H1 (cell line): Measurements from ENCODE around the gene ELP4. TPM values are rescaled to one million over a fixed set of nuclear protein-coding genes. Genes with fewer than 3 reads are reported as not detected.
A peak's percentile ranks its signal among the peaks of the same experiment; 100 is the strongest.

Experiments
- BCL11A ChIP-seq, 2 experiments: IDR thresholded peaks; one replicate each; pipeline ENCODE4 v1.6.1; 2011; ENCODE audit warnings: low read depth in 2 of 2, low read length in 2 of 2, mild to moderate bottlenecking in 2 of 2
- CHD1 ChIP-seq: IDR thresholded peaks from 2 replicates; pipeline ENCODE4 v1.6.1; 2012; ENCODE audit warnings: low read depth, low read length, improper control_type of control experiment
- CTBP2 ChIP-seq: IDR thresholded peaks from 2 replicates; pipeline ENCODE4 v1.7.0; 2011; ENCODE audit warnings: borderline replicate concordance, mild to moderate bottlenecking, moderate library complexity, mixed read lengths, low read length; ENCODE audit not compliant: insufficient read depth, insufficient read length
- EZH2 ChIP-seq: fragments of 200-600 bp; sonication (generic); IDR thresholded peaks from 2 replicates; pipeline ENCODE4 v1.7.1; 2012; ENCODE audit warnings: low read depth, mild to moderate bottlenecking, moderate library complexity, low read length, inconsistent platforms; ENCODE audit not compliant: severe bottlenecking
- HDAC2 ChIP-seq, 2 experiments: fragments of 300-600 bp in 1 of 2; sonication (generic) in 1 of 2; IDR thresholded peaks; 2 replicates each; pipeline ENCODE4 v1.6.1; 2011 to 2012; ENCODE audit warnings: low read depth in 2 of 2, low read length in 2 of 2, mild to moderate bottlenecking in 2 of 2, moderate library complexity in 2 of 2, borderline replicate concordance in 1 of 2, inconsistent platforms in 1 of 2
- MAFK ChIP-seq: IDR thresholded peaks from 2 replicates; pipeline ENCODE4 v1.6.1; 2012; ENCODE audit warnings: low read depth, mild to moderate bottlenecking, improper control_type of control experiment, low read length
- NANOG ChIP-seq: IDR thresholded peaks from 2 replicates; pipeline ENCODE4 v1.6.1; 2011; ENCODE audit warnings: low read length, low read depth, mild to moderate bottlenecking, inconsistent platforms; ENCODE audit not compliant: insufficient read depth, poor library complexity, severe bottlenecking
- NRF1 ChIP-seq: IDR thresholded peaks from 2 replicates; pipeline ENCODE4 v1.6.1; 2011; ENCODE audit warnings: mild to moderate bottlenecking, low read depth, low read length, improper control_type of control experiment
- RAD21 ChIP-seq, 2 experiments: IDR thresholded peaks in 1 of 2; conservative IDR thresholded peaks in 1 of 2; 2 replicates each; pipeline ENCODE4 v1.6.1; 2011; ENCODE audit warnings: low read depth in 2 of 2, low read length in 2 of 2, improper control_type of control experiment in 1 of 2, inconsistent platforms in 1 of 2, mild to moderate bottlenecking in 1 of 2, moderate library complexity in 1 of 2
- SAP30 ChIP-seq: fragments of 300-600 bp; sonication (generic); IDR thresholded peaks from 2 replicates; pipeline ENCODE4 v1.7.1; 2012; ENCODE audit warnings: low read length, moderate library complexity, mild to moderate bottlenecking, inconsistent platforms; ENCODE audit not compliant: insufficient read depth, insufficient replicate concordance
- SP4 ChIP-seq: IDR thresholded peaks from 2 replicates; pipeline ENCODE4 v1.6.1; 2012; ENCODE audit warnings: low read length, inconsistent platforms
- SUZ12 ChIP-seq: fragments of 200-600 bp; sonication (generic); IDR thresholded peaks from 2 replicates; pipeline ENCODE4 v1.6.1; 2012; ENCODE audit warnings: mild to moderate bottlenecking, inconsistent platforms, low read length, moderate library complexity, mixed read lengths
- TAF1 ChIP-seq: IDR thresholded peaks from 2 replicates; pipeline ENCODE4 v1.6.1; 2011; ENCODE audit warnings: mild to moderate bottlenecking, low read depth, low read length
- TBP ChIP-seq: IDR thresholded peaks from 2 replicates; pipeline ENCODE4 v1.6.1; 2011; ENCODE audit warnings: low read depth, low read length, improper control_type of control experiment
- TEAD4 ChIP-seq: IDR thresholded peaks from 2 replicates; pipeline ENCODE4 v1.6.1; 2012; ENCODE audit warnings: low read depth, low read length, inconsistent platforms, mixed read lengths
- polyA plus RNA-seq, 7 experiments: library from polyadenylated mRNA; depleted of rRNA in 3 of 7; stranded (reverse) in 5 of 7; unstranded in 2 of 7; fragments of >200 nt in 5 of 7; fragments of 200-250 nt in 2 of 7; gene quantifications; 1 replicate in 5 of 7; 2 replicates in 1 of 7; 4 replicates in 1 of 7; pipeline versions ENCODE4 v1.2.1 to v1.2.3, GENCODE V29; 2011 to 2013; ENCODE audit warnings: missing spikeins in 2 of 7, mixed read lengths in 2 of 7
- total RNA-seq: library from RNA; stranded (reverse); fragmentation: NEBNext Ultra II Directional; extraction: Animal tissue kit (Norgen Biotek cat#: 25700); gene quantifications from 2 replicates; pipeline ENCODE4 v1.2.1, GENCODE V29; 2021
- TF ChIP-seq, protein P1 (sequence below), 3 experiments: IDR thresholded peaks; 1 replicate in 2 of 3; 2 replicates in 1 of 3; pipeline versions ENCODE4 v1.5.1 to v1.6.1; 2011; ENCODE audit warnings: low read length in 3 of 3, mild to moderate bottlenecking in 3 of 3, inconsistent platforms in 2 of 3, low read depth in 1 of 3, moderate library complexity in 1 of 3; ENCODE audit not compliant: insufficient read depth in 1 of 3; ENCODE audit errors: control extremely low read depth in 1 of 3
- TF ChIP-seq, protein P2 (sequence below): IDR thresholded peaks from 2 replicates; pipeline ENCODE4 v1.6.1; 2012; ENCODE audit warnings: low read length, inconsistent platforms
- TF ChIP-seq, protein P3 (sequence below): IDR thresholded peaks from 2 replicates; pipeline ENCODE4 v1.6.1; 2012; ENCODE audit warnings: inconsistent platforms

Gene ELP4
- total and polyA plus RNA-seq, 2 of the 8 experiments (the other 6 are each of a cell fraction or from before 2014, with no cell fraction given), result 14.0 to 18.6 TPM

DNA sequence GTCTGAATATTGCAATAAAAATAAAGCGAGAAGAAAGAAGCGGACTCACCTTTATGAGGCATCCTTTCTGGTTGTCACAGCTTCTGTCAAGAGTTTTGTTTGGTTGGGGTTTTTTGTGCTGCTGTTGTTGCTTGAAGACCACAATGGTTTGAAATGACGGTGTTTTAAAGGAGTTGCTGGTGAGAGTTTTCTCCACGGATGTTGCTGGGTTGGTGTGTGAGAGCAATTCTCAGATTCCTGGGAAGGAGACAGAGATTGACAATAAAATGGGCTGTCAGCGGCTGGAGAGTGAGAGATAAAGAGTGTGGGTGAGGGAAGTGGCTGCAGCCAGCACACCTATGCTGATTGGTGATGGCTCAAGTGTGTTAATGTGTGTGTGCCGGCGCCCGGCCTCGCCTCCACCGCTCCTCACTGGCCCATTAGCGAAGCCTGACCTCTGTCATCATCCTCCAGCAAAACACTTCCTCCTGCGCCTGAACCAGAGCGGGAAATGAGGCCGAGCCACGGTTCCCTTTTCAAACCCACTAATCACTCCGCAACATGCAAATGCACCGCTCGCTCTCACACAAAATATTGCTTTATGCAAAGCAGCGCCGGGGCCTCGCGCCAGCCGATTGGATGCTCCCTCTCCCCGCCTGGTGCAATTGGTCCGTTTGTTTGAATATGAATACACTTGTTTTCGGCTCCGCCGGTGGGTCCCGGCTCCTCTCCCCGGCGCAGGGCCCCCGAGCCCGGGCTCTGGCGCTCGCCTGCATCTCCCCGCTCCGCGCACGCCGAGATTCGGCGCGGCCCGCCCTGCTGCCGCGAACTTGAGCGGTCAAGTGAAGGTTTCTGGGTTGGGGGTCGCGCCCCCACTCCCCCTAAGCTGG, 301.4 kb downstream of the ELP4 start, which contains the start of gene PAX6 (continued):
- TF ChIP-seq NANOG, result peak; percentile 45
- TF ChIP-seq, protein P1, sequence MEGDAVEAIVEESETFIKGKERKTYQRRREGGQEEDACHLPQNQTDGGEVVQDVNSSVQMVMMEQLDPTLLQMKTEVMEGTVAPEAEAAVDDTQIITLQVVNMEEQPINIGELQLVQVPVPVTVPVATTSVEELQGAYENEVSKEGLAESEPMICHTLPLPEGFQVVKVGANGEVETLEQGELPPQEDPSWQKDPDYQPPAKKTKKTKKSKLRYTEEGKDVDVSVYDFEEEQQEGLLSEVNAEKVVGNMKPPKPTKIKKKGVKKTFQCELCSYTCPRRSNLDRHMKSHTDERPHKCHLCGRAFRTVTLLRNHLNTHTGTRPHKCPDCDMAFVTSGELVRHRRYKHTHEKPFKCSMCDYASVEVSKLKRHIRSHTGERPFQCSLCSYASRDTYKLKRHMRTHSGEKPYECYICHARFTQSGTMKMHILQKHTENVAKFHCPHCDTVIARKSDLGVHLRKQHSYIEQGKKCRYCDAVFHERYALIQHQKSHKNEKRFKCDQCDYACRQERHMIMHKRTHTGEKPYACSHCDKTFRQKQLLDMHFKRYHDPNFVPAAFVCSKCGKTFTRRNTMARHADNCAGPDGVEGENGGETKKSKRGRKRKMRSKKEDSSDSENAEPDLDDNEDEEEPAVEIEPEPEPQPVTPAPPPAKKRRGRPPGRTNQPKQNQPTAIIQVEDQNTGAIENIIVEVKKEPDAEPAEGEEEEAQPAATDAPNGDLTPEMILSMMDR (IDR thresholded peaks at IDR 0.05; ENCODE audit: control extremely low read depth in 1 of 3, insufficient read depth in 1 of 3, low read depth in 1 of 3, low read length in 3 of 3), result no peak
- TF ChIP-seq SAP30, result peak; percentile 60
- peak; percentile 29 for TF ChIP-seq EZH2
- no peak for TF ChIP-seq NRF1
- TF ChIP-seq SP4, result no peak
- no peak for TF ChIP-seq TAF1
- TF ChIP-seq SUZ12, result peak; percentile 7; the same call in 1 of the 2 replicates
- no peak for TF ChIP-seq HDAC2 (IDR thresholded peaks at IDR 0.05; ENCODE audit: borderline replicate concordance in 1 of 2, low read depth in 2 of 2, low read length in 2 of 2)
- TF ChIP-seq RAD21 (IDR thresholded peaks at IDR 0.05 in 1 of 2, conservative IDR thresholded peaks at IDR 0.05 in 1 of 2; ENCODE audit: low read depth in 2 of 2, low read length in 2 of 2), result no peak
- TF ChIP-seq MAFK, result no peak
- TF ChIP-seq, protein P2, sequence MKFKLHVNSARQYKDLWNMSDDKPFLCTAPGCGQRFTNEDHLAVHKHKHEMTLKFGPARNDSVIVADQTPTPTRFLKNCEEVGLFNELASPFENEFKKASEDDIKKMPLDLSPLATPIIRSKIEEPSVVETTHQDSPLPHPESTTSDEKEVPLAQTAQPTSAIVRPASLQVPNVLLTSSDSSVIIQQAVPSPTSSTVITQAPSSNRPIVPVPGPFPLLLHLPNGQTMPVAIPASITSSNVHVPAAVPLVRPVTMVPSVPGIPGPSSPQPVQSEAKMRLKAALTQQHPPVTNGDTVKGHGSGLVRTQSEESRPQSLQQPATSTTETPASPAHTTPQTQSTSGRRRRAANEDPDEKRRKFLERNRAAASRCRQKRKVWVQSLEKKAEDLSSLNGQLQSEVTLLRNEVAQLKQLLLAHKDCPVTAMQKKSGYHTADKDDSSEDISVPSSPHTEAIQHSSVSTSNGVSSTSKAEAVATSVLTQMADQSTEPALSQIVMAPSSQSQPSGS, result no peak
- TF ChIP-seq TBP, result no peak
- TF ChIP-seq BCL11A (IDR thresholded peaks at IDR 0.05; ENCODE audit: low read depth in 2 of 2, low read length in 2 of 2), result no peak
- TF ChIP-seq, protein P3, sequence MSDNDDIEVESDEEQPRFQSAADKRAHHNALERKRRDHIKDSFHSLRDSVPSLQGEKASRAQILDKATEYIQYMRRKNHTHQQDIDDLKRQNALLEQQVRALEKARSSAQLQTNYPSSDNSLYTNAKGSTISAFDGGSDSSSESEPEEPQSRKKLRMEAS, result peak; percentile 36
- TF ChIP-seq TEAD4, result no peak
- no peak for TF ChIP-seq CHD1
- peak; percentile 92 for TF ChIP-seq CTBP2
